ENCODE data around the gene ATP13A5. TPM values are rescaled to one million over a fixed set of nuclear protein-coding genes. Genes with fewer than 3 reads are reported as not detected.

The ATP13A5 gene
- total RNA-seq, 1 donor from 2014 or later = not detected

DNA sequence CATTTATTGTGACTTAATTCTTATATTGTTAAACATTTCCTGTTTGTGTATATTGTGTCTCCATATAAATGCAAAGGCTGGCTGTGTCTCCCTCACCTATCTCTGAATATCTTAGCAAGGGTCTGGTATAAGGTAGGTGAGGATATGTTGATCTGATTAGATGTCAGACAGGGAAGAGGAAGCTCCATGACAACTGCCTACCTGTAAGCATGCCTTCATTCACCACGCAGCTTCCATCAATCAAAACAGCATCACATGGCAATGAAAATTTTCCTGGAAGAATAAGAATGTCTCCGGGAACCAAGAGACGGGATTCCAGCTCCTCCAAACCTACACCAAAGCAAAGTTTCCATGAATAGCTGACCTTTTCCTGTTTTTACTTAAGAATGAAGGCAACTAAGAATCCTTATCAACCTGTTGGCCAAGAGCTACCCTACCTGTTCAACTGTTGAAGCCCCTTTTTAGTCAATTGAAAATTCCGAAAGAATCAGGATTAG is 34.8 kb downstream of the ATP13A5 start:
- no peak overlapping the region for H3K27ac ChIP-seq
- no peaks in the 10 kb centered on the region for H3K36me3 ChIP-seq
- H3K27me3 ChIP-seq = no peaks in the 10 kb centered on the region
- intact Hi-C loops (cut with DNase I) = no loop called here
- no peak for DNase-seq (ENCODE audit: extremely low spot score in 2 of 2)
- no peak overlapping the region for H3K4me3 ChIP-seq
- H3K9me3 ChIP-seq = no peaks in the 10 kb centered on the region
- TF ChIP-seq POLR2A (IDR thresholded peaks at IDR 0.05) (no peak), POLR2AphosphoS5 (IDR thresholded peaks at IDR 0.05; ENCODE audit: insufficient read depth in 1 of 2, low read depth in 1 of 2) (no peak)
- TF ChIP-seq, protein P1, sequence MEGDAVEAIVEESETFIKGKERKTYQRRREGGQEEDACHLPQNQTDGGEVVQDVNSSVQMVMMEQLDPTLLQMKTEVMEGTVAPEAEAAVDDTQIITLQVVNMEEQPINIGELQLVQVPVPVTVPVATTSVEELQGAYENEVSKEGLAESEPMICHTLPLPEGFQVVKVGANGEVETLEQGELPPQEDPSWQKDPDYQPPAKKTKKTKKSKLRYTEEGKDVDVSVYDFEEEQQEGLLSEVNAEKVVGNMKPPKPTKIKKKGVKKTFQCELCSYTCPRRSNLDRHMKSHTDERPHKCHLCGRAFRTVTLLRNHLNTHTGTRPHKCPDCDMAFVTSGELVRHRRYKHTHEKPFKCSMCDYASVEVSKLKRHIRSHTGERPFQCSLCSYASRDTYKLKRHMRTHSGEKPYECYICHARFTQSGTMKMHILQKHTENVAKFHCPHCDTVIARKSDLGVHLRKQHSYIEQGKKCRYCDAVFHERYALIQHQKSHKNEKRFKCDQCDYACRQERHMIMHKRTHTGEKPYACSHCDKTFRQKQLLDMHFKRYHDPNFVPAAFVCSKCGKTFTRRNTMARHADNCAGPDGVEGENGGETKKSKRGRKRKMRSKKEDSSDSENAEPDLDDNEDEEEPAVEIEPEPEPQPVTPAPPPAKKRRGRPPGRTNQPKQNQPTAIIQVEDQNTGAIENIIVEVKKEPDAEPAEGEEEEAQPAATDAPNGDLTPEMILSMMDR (IDR thresholded peaks at IDR 0.05) = no peak
- H3K4me1 ChIP-seq = no peaks in the 10 kb centered on the region

DNA sequence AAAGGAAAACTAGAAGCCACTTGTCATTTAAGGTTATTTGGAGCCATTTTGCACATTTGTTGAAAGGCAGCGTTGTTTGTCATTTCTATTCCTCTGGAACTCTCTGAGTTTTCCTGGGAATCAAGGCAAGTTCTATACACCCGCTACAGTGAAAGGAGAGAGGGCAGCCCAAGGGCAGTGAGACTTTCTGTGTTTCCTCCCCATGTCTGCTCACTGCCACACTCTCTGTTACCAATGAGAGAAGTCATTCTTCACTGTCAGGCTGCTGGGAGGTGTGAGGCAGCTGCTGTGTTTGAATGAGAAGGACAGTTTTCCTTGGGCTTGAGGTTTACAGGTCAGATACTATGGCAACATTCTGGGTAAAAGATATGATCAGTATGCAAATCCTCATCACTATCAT is 36.0 kb downstream of the ATP13A5 start:
- H3K27me3 ChIP-seq = no peaks in the 10 kb centered on the region
- no peak for DNase-seq (ENCODE audit: extremely low spot score in 2 of 2)
- intact Hi-C loops (cut with DNase I) = no loop called here

DNA sequence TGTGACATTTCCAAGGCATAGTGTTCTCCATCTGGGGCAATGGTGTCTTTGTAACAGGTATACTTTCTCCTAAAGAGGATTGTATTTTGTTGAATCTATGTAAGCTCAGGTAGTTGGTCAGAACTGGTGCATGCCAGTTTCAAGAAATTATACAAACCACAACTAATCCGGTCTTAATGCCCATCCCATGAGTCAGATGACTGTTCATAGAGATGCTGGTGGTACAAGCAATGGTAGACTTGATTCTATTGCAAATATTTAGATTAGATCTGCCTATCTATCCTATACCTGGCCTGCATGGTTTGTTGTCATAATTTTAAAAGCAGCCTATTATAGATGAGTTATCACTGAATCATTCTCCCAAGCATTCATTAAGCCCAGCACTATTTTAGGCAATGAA is 43.5 kb downstream of the ATP13A5 start:
- Histone ChIP-seq H3K9me3 (no peaks in the 10 kb centered on the region), H3K4me1 (no peaks in the 10 kb centered on the region), H3K27ac (no peak overlapping the region), H3K4me3 (no peak overlapping the region), H3K27me3 (no peaks in the 10 kb centered on the region), H3K36me3 (no peaks in the 10 kb centered on the region)
- no peak for TF ChIP-seq POLR2AphosphoS5 (IDR thresholded peaks at IDR 0.05; ENCODE audit: insufficient read depth in 1 of 2, low read depth in 1 of 2)
- TF ChIP-seq POLR2A (IDR thresholded peaks at IDR 0.05) = no peak
- TF ChIP-seq, protein P1 (IDR thresholded peaks at IDR 0.05) = no peak
- DNase-seq (ENCODE audit: extremely low spot score in 2 of 2) = no peak
- intact Hi-C loops (cut with DNase I) = no loop called here

More for the DNA sequence above, 36.0 kb downstream of the ATP13A5 start:
- Histone ChIP-seq H3K36me3 (no peaks in the 10 kb centered on the region), H3K4me3 (no peak overlapping the region), H3K27ac (no peak overlapping the region), H3K4me1 (no peaks in the 10 kb centered on the region), H3K9me3 (no peaks in the 10 kb centered on the region)
- TF ChIP-seq POLR2AphosphoS5 (IDR thresholded peaks at IDR 0.05; ENCODE audit: insufficient read depth in 1 of 2, low read depth in 1 of 2) (no peak), POLR2A (IDR thresholded peaks at IDR 0.05) (no peak)
- TF ChIP-seq, protein P1 (IDR thresholded peaks at IDR 0.05) = no peak

DNA sequence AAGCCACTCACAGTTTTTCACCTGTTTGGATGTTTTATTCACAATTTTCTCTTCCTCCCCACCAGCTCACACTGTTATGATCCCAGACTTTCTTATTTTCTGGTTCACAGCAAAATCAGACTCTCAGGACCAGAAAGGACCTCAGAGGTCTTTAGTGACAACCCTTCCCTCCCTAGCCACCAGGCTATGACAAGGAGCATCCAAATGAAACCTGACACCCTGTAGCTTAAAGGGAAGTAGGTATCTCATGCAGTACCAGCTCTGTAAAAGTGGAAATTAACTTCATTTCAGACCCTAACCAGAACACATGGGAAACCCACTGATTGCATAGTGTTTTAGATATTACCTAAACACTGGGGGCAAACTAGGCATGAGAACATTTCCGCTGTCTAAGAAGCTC is 45.3 kb downstream of the ATP13A5 start:
- intact Hi-C loops (cut with DNase I) = no loop called here

DNA sequence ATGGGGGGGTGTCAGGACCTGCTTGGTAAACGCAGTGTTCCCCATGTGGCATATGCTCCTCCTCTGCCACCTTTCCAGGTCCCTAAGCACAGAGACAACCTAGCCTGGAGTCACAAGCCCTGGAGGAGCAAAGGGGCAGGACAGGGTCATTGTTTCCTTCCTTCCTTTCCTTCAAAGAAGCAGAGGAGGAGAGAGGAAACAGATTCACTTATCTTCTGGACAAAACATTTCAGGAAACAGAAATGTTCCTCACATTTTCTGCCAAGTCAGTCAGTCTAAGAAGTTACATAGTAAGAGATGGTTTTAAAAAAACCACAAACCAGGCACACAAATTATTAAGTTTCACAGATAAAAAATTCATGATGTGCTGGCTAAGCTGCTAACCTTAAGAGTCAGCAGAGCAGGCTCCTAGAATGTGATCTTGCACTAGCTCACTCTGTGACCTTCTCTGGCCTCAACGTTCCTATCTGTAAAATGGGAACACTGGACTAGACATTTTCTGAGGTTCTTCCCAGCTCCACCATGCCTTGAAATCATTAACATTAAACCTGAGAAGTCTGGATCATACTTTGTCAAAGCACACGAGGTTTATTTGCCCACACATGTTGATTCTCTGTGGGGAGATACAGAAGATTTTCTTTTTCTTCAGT is 47.9 kb downstream of the ATP13A5 start:
- no peaks in the 10 kb centered on the region for H3K9me3 ChIP-seq
- intact Hi-C loops (cut with DNase I) = no loop called here
- DNase-seq (ENCODE audit: extremely low spot score in 2 of 2) = no peak

More for the DNA sequence above, 45.3 kb downstream of the ATP13A5 start:
- Histone ChIP-seq H3K36me3 (no peaks in the 10 kb centered on the region), H3K4me1 (no peaks in the 10 kb centered on the region), H3K27me3 (no peaks in the 10 kb centered on the region), H3K4me3 (no peak overlapping the region), H3K9me3 (no peaks in the 10 kb centered on the region), H3K27ac (no peak overlapping the region)
- TF ChIP-seq, protein P1 (IDR thresholded peaks at IDR 0.05) = no peak
- TF ChIP-seq POLR2A (IDR thresholded peaks at IDR 0.05) (no peak), POLR2AphosphoS5 (IDR thresholded peaks at IDR 0.05; ENCODE audit: insufficient read depth in 1 of 2, low read depth in 1 of 2) (no peak)
- no peak for DNase-seq (ENCODE audit: extremely low spot score in 2 of 2)

More for the DNA sequence above, 47.9 kb downstream of the ATP13A5 start:
- H3K4me3 ChIP-seq = no peak overlapping the region
- no peaks in the 10 kb centered on the region for H3K27me3 ChIP-seq
- no peaks in the 10 kb centered on the region for H3K36me3 ChIP-seq
- no peaks in the 10 kb centered on the region for H3K4me1 ChIP-seq
- TF ChIP-seq POLR2AphosphoS5 (IDR thresholded peaks at IDR 0.05; ENCODE audit: insufficient read depth in 1 of 2, low read depth in 1 of 2) (no peak), POLR2A (IDR thresholded peaks at IDR 0.05) (no peak)
- TF ChIP-seq, protein P1 (IDR thresholded peaks at IDR 0.05) = no peak
- H3K27ac ChIP-seq = no peak overlapping the region

Measured in vagina (tissue), 2 donors.